GM23338 (cell line): Measurements from ENCODE around the gene GPR108.

Experiments used
- CREB1 ChIP-seq: fragments of 250-450 bp; sonication (Bioruptor Pico); IDR thresholded peaks from 2 replicates; pipeline ENCODE4 v1.5.0; 2020; ENCODE audit warnings: low read depth, mild to moderate bottlenecking, moderate library complexity
- CTCF ChIP-seq, 2 experiments: fragments of 200-600 bp in 1 of 2; sonication (generic) in 1 of 2; conservative IDR thresholded peaks; 2 replicates each; pipeline versions ENCODE4 v1.5.1 to v1.6.1; 2016 to 2017; ENCODE audit warnings: antibody characterized with exemption in 2 of 2, low read depth in 2 of 2, mild to moderate bottlenecking in 2 of 2, moderate library complexity in 1 of 2
- EZH2 ChIP-seq: fragments of 200-600 bp; sonication (generic); IDR thresholded peaks from one replicate; pipeline ENCODE4 v1.8.0; 2017; ENCODE audit warnings: antibody characterized with exemption, mild to moderate bottlenecking, low read depth; ENCODE audit not compliant: unreplicated experiment
- EZH2phosphoT487 ChIP-seq: fragments of 200-600 bp; sonication (generic); IDR thresholded peaks from one replicate; pipeline ENCODE4 v1.8.1; 2018; ENCODE audit warnings: antibody characterized with exemption; ENCODE audit not compliant: unreplicated experiment
- JUNB ChIP-seq: IDR thresholded peaks from one replicate; pipeline ENCODE4 v1.6.1; 2016; ENCODE audit warnings: antibody characterized with exemption; ENCODE audit not compliant: unreplicated experiment
- POLR2AphosphoS5 ChIP-seq: IDR thresholded peaks from 2 replicates; pipeline ENCODE4 v1.6.1; 2016; ENCODE audit warnings: antibody characterized with exemption, low read depth
- REST ChIP-seq: IDR thresholded peaks from one replicate; pipeline ENCODE4 v1.6.1; 2018; ENCODE audit warnings: antibody characterized with exemption; ENCODE audit not compliant: unreplicated experiment
- ZNF114 ChIP-seq: fragments of 250-450 bp; sonication (Bioruptor Pico); IDR thresholded peaks from 2 replicates; pipeline ENCODE4 v1.5.0; 2020; ENCODE audit warnings: mild to moderate bottlenecking, moderate library complexity
- ZNF331 ChIP-seq: fragments of 250-450 bp; sonication (Bioruptor Pico); IDR thresholded peaks from 2 replicates; pipeline ENCODE4 v1.5.0; 2020; ENCODE audit warnings: low read depth, mild to moderate bottlenecking, moderate library complexity

GRCh38 chr19:6707658-6708018, 29.7 kb downstream of the GPR108 start:
- TF ChIP-seq CTCF (conservative IDR thresholded peaks at IDR 0.05; ENCODE audit: low read depth in 2 of 2) (no peak), JUNB (no peak), POLR2AphosphoS5 (no peak), EZH2 (no peak), ZNF331 (CRISPR knock-in tag) (no peak), EZH2phosphoT487 (no peak), ZNF114 (CRISPR knock-in tag) (no peak), CREB1 (no peak), REST (no peak)
